HL-60 (cell line): ENCODE results near the gene PPP6R2.
A peak's percentile ranks its signal among the peaks of the same experiment; 100 is the strongest.

Experiments
- DNase-seq, 2 experiments: peaks; one replicate each; pipeline ENCODE4 v3.0.0-alpha.2; 2010 to 2020; ENCODE audit warnings: low read depth in 1 of 2, low spot score in 1 of 2
- H3K27ac ChIP-seq: fragments of 250-450 bp; sonication (Bioruptor Pico); replicated peaks from 2 replicates; pipeline ENCODE4 v1.5.1; 2020; ENCODE audit warnings: mild to moderate bottlenecking, moderate library complexity
- H3K27me3 ChIP-seq: fragments of 250-450 bp; sonication (Bioruptor Pico); 2 replicates; pipeline ENCODE4 v1.5.1; 2021; ENCODE audit warnings: mild to moderate bottlenecking, moderate library complexity; ENCODE audit not compliant: insufficient read depth, poor library complexity, severe bottlenecking
- H3K4me3 ChIP-seq: replicated peaks from 2 replicates; pipeline ENCODE4 v1.5.1; 2011; ENCODE audit warnings: mild to moderate bottlenecking, control low read depth, low read length; ENCODE audit not compliant: insufficient read depth
- CTCF ChIP-seq: IDR thresholded peaks from one replicate; pipeline ENCODE4 v1.5.1; 2011; ENCODE audit warnings: low read length, control low read depth, inconsistent platforms; ENCODE audit not compliant: insufficient read depth
- GABPA ChIP-seq: IDR thresholded peaks from 2 replicates; pipeline ENCODE4 v1.6.1; 2012; ENCODE audit warnings: low read depth
- POLR2AphosphoS5 ChIP-seq: IDR thresholded peaks from 2 replicates; pipeline ENCODE4 v1.6.1; 2012; ENCODE audit warnings: low read depth
- REST ChIP-seq: IDR thresholded peaks from 2 replicates; pipeline ENCODE4 v1.6.1; 2012; ENCODE audit warnings: low read depth; ENCODE audit not compliant: insufficient replicate concordance
- SPI1 ChIP-seq: IDR thresholded peaks from 2 replicates; pipeline ENCODE4 v1.6.1; 2012; ENCODE audit warnings: low read depth, mild to moderate bottlenecking, borderline replicate concordance

Gene PPP6R2

GRCh38 chr22:50323900-50324299 is 19.2 kb upstream of the PPP6R2 start:
- no peak for DNase-seq

DNA sequence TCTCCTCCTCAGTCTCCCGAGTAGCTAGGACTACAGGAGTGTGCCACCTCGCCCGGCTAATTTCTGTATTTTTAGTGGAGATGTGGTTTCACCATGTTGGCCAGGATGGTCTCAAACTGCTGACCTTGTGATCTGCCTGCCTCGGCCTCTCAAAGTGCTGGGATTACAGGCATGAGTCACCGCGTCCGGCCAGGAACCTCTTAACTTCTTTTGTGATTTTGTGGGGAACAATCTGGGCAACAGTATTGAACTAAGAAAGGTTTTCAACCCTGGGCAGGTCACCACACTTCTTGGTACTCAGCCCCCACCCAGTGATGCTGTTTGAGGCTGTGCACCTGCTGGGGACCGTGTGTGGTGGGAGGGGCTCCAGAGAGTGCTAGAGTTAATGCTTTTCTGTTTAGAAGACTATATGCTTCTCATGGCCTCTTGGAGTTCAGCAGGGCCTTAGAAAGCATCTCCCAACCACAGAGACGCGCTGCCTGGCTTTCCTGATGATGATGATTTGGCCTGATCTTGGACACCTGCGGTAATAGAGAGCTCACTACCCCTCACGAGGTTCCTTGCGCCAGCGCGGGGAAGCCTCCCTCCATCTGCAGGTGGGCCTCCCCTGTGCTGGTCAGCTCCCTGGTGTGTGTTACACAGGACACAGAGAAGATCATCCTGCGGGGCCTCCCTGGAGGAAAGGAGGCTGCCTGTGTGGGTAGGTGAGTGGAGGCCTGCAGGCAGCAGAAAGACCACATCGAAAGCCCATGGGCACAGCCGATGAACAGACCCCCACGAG is 17.5 kb upstream of the PPP6R2 start:
- no peaks in the 10 kb centered on the region for H3K27me3 ChIP-seq
- no peak for DNase-seq
- no peak overlapping the region for H3K27ac ChIP-seq
- no peak for TF ChIP-seq CTCF
- H3K4me3 ChIP-seq, result no peak overlapping the region

More at GRCh38 chr22:50323900-50324299, 19.2 kb upstream of the PPP6R2 start:
- TF ChIP-seq REST (no peak), POLR2AphosphoS5 (no peak), SPI1 (no peak), CTCF (no peak), GABPA (no peak)
- Histone ChIP-seq H3K27me3 (no peaks in the 10 kb centered on the region), H3K4me3 (no peak overlapping the region), H3K27ac (no peak overlapping the region)

DNA sequence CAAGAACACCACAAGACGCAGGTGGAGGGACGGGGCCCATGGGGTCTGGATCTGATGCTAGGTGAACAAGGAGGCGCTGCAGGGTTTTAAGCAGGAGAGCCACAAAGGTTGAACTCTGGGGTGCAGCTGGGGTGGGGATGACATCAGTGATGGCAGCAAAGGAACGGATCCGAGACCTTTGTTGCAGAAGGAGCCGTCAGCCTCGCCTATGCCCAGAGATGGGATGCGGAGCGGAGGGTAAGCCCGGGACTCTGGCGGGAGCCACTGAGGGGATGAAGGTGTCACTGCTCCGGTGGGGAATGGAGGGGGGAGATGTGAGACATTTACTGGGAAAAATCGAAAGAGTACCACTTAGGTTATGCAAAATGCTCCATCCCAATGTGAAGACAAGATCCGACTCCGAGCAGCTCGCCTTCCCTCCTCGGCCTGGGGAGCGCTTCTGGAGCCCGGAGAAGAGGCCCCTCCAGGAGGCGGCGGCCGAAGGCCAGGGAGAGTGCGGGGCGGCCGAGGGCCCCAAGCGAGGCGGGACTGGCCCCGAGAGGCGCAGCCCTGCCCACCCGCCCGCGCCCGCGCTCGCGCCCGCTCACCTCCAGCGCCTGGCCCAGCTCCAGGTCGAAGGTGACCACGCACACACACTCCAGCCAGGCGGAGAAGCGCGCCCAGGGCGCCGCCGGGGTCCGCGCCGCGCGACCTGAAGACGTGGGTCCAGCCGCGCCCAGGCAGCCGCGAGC is 16.7 kb upstream of the PPP6R2 start:
- H3K27me3 ChIP-seq, result no peaks in the 10 kb centered on the region
- no peak for DNase-seq
- H3K4me3 ChIP-seq, result peak overlapping the region; percentile 51
- H3K27ac ChIP-seq, result no peak overlapping the region
- TF ChIP-seq SPI1 (no peak), POLR2AphosphoS5 (no peak), REST (no peak), GABPA (no peak), CTCF (no peak)
